HG03095 (cell line): ENCODE data around the gene GPX2.
A peak's percentile ranks its signal among the peaks of the same experiment; 100 is the strongest.
"Not testable (repeated sequence)": the region's sequence is repeated elsewhere in the genome, so short reads cannot be mapped to it uniquely, and the experiment has no call there.

Experiments
- ATAC-seq: cut with Tn5 transposase; IDR thresholded peaks from one replicate; pipeline ENCODE4 v1.9.1; 2021; ENCODE audit warnings: moderate library complexity; ENCODE audit not compliant: unreplicated experiment

The GPX2 gene

DNA sequence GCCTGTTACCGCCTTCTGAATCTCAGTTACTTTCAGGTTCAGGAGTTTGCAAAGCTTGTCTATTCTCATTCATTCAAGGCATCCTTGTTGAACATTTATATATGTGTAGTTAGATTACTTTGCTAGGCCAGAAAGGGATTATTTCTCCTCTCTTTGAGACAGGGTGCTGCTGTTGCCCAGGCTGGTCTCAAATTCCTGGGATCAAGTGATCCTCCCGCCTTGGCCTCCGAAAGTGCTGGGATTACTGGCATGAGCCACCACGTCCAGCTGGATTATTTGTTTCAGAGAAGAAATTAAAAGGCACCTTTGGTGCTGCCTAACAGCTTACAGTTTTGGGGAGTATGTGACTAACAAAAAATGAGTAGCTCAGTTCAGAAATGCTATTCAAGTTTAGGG lies 27.5 kb downstream of the GPX2 start:
- no peak for ATAC-seq

DNA sequence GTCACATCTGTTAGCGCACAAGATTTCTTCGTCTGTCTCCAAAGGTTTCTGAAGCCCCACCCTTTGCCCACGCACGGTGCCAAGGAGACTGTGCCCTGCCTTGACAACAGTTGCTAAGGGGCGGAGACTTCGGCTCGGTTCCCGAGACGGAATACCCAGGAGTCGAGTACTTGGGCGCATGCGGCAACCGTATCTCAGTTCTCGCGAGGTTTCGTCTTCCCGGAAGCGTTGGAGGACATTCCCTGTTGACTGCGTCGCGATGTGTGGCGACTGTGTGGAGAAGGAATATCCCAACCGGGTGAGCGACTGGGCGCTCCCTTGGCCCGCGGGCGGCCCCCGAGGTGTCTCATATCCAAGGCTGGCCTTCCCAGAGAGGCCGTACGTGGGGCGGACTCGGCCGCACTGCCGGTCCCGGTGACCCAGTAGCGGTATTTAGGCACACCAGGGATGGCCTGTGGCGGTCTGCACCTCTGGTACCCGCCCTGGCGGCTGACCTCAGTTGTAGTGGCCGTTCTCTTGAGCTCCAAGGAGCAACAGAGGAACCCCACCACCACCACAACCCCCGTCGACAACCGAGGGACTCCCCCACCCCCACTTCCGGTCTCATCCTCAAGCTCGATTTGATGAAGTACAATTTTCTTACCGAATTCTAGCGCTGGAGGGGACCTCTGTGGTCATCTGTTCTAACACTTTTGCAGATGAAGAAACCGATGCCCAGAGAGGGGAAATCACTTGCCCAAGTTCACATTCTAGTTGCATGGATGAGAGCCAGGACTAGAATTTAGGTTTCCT lies 28.1 kb downstream of the GPX2 start, which contains the start of gene CHURC1:
Gene CHURC1 (plus strand): TSS at position 219 of the 792 bp plus-strand sequence. CDS start 41 bp downstream, at position 260.
- peak; percentile 91 for ATAC-seq

DNA sequence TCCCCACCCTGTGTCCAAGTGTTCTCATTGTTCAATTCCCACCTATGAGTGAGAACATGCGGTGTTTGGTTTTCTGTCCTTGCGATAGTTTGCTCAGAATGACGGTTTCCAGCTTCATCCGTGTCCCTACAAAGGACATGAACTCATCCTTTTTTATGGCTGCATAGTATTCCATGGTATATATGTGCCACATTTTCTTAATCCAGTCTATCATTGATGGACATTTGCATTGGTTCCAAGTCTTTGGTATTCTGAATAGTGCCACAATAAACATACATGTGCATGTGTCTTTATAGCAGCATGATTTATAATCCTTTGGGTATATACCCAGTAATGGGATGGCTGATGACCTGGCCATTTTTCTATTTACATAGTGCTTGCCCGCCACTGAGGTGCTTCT lies 29.1 kb downstream of the GPX2 start:
- ATAC-seq: not testable (repeated sequence)

DNA sequence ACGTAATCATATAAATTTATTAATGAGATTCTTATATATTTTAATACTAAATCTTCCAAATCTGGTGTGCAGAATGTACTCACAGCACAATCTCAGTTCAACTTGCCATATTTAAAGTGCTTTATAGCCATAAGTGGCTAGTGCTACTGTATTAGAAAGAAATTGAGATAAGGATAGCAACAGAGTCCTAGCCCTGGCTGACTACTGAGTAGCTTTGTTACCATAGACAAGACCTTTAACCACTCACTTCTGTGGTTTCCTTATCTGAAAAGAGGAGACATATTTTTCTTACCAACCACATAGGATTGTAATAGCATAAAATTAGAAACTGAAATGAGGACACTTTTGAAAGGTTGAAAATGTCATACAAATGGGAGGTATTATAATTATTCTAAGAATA lies 30.3 kb downstream of the GPX2 start:
- ATAC-seq: no peak

DNA sequence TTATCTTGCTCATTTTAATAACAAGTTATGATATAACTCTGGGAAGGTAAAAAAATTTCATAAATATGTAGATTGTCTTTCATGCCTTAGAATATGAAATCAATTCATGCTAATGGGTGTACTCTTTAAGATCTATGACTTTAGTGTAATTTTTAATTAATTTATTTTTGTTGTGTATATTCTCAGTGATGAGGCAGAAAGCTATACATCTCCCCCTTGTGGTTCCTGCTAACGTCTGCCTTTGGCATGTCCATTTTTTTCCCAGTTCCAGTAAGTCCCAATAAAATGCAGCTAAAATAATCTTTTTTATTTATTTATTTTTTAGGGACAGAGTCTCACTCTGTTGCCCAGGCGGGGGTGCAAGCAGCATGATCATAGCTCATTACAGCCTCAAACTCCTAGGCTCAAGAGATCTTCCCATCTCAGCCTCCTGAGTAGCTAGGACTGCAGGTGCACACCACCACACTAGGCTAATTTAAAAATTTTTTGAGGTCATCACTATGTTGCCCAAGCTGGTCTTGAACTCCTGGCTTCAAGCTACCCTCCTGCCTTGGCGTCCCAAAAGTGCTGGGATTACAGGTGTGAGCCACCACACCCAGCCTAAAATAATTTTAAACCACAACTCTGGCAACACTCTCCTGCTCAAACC lies 31.6 kb downstream of the GPX2 start:
- no peak for ATAC-seq

DNA sequence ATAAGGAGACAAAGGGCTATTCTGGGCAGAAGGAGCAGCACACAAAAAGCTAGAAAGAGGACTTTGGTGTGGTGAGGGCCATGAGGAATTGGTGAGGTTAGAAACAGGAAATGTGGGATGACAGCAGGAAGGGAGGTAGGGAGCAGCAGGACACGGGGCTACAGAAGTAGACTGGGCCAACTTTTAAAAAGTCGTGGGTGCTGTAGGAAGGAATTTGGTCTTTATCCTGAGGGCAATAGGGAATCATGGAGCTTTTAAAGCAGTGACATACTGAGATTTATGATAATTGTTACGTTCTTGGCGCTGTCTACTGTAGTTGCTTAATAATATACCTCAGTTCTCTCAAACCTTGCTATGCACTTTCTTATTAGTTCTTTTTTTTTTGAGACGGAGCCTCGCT lies 36.5 kb downstream of the GPX2 start:
- no peak for ATAC-seq

DNA sequence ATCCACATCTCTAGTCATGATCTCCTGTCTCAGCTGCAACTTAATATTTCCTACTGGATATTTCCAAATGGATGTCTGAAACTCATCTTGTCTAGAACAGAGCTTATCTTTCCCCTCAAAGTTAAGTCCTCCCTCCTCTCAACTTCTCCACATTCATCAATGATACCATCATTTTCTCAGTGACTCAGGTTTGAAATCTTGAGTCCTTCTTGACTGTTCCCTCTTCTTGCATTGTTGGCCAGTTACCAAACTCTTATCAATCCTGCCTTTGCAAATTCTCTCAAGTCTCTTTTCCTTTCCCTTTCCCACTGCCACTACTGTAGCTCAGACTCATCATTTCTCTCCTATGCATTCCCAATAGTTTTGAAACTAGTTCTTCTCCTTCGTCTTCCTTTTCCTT lies 42.6 kb downstream of the GPX2 start:
- no peak for ATAC-seq

DNA sequence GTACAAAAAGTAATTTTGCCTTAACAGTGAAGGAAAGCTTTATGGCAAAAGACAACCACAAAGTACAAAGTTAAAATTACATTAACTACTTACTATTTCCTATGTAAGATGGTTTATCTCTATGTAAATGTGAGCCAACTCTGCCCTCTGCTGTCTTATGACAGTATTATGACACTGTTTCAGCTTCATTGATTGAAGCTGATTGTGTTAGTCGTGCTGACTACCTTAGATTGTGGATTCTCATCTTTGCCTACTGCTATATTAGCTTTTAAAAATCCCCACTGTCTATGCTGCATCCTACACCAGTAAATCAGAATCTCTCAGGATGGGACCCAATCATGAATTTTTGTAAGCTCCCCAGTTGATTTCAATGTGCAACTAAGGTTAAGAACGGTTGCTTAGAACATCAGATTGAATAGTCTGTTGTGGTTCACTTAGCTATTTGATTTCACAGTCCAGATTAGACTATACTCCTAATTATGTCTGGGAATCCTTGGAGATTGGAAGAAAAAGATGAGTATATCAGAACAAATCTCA lies 50.6 kb downstream of the GPX2 start:
- ATAC-seq: no peak

DNA sequence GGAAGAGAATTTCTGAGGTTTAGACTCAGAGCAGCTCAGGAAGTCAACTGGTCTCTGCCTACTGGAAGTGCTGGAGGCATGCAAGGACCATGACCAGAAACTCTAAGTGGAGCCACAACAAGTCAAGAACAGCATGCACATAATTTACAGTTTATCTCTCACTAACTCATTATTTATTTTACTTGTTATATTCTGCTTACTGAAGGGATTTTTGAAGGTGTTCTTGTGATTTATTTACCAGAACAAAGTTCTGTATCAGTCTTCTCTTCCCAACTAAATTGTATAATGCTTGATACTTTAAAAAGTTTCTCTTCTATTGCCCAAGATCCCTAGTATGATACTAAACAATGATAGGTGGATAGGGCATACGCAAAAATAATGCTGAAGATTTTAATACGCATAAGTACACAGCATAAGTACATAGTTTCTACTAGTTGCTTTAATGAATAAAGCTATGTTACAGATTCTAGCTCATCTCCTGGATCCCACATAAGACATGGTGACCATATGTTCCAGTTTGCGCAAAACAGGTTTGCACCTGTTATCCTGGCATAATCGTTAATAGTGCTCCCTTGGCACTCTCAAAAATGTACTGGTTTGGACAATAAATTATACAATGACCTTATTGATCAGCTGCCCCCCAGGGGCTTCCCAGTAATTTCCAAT lies 51.2 kb downstream of the GPX2 start:
- ATAC-seq: no peak

DNA sequence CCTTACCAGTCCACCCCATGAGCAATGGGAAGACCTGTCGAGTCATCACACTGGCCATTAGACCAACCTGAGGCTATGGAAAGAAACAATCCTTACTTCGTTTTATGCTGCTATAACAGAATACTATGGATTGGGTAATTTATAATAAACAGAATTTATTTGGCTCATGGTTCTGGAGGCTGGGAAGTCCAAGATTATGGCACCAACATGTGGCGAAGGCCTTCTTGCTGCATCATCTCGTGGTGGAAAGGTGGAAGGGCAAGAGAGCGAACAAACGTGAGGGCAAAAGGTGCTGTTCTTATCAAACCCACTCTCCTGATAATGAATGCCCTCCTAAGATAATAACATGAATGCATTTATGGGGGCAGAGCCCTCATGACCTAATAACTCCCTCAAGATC lies 53.2 kb downstream of the GPX2 start:
- ATAC-seq: no peak
